HEK293 (cell line): ENCODE data around the gene SKAP1.

Experiments used
- CTCF ChIA-PET: fragments of 350-600 bp; formaldehyde crosslinking; extraction: SDS; loops from one replicate; lab custom pipeline; 2021; ENCODE audit warnings: antibody characterized with exemption; lab: Yijun Ruan, JAX
- POLR2A ChIA-PET: fragments of 300-600 bp; formaldehyde crosslinking; extraction: SDS; loops from one replicate; lab custom pipeline; 2020; ENCODE audit warnings: antibody characterized with exemption, inconsistent platforms; lab: Yijun Ruan, JAX
- H3K27ac ChIP-seq: fragments of 200-500 bp; sonication (Bioruptor generic); 2 replicates; pipeline ENCODE4 v1.5.1; 2014; ENCODE audit warnings: low read depth, low read length, control low read depth, inconsistent platforms; ENCODE audit errors: extremely low read depth
- H3K36me3 ChIP-seq, 2 experiments: fragments of 200-500 bp in 1 of 2; sonication (Bioruptor generic) in 1 of 2; 1 replicate in 1 of 2; 2 replicates in 1 of 2; pipeline ENCODE4 v1.5.1; 2014 to 2017; ENCODE audit warnings: inconsistent platforms in 2 of 2, low read length in 2 of 2; ENCODE audit not compliant: control insufficient read depth in 2 of 2, insufficient read depth in 1 of 2
- H3K4me1 ChIP-seq: fragments of 200-500 bp; sonication (Bioruptor generic); 2 replicates; pipeline ENCODE4 v1.5.1; 2014; ENCODE audit warnings: mild to moderate bottlenecking, low read length, inconsistent platforms; ENCODE audit not compliant: control insufficient read depth, insufficient read depth
- H3K4me3 ChIP-seq: 2 replicates; pipeline ENCODE4 v1.5.1; 2011; ENCODE audit warnings: low read depth, mild to moderate bottlenecking, control low read depth, low read length, moderate library complexity
- H3K9me3 ChIP-seq: fragments of 200-500 bp; sonication (Bioruptor generic); 2 replicates; pipeline ENCODE4 v1.5.1; 2014; ENCODE audit warnings: low read depth, low read length, inconsistent platforms; ENCODE audit not compliant: control insufficient read depth, insufficient read depth
- AEBP2 ChIP-seq: fragments of 450-650 bp; formaldehyde crosslinking; IDR thresholded peaks from 2 replicates; pipeline ENCODE4 v1.5.1; 2016; ENCODE audit warnings: missing biosample characterization, missing genetic modification characterization, borderline replicate concordance
- FEZF1 ChIP-seq: fragments of 450-650 bp; formaldehyde crosslinking; IDR thresholded peaks from 2 replicates; pipeline ENCODE4 v1.5.1; 2016; ENCODE audit warnings: missing biosample characterization, missing genetic modification characterization
- KLF9 ChIP-seq: fragments of 450-650 bp; formaldehyde crosslinking; IDR thresholded peaks from 2 replicates; pipeline ENCODE4 v1.5.1; 2016; ENCODE audit warnings: missing biosample characterization, missing genetic modification characterization, low read depth
- PRDM4 ChIP-seq: fragments of 450-650 bp; formaldehyde crosslinking; IDR thresholded peaks from 2 replicates; pipeline ENCODE4 v1.5.1; 2017; ENCODE audit warnings: missing biosample characterization, missing genetic modification characterization
- PRDM6 ChIP-seq: fragments of 450-650 bp; formaldehyde crosslinking; IDR thresholded peaks from 2 replicates; pipeline ENCODE4 v1.5.1; 2017; ENCODE audit warnings: missing biosample characterization, missing genetic modification characterization
- RBAK ChIP-seq: fragments of 450-650 bp; formaldehyde crosslinking; IDR thresholded peaks from 2 replicates; pipeline ENCODE4 v1.5.1; 2016; ENCODE audit warnings: missing biosample characterization, missing genetic modification characterization
- REST ChIP-seq: fragments of 450-650 bp; formaldehyde crosslinking; IDR thresholded peaks from 2 replicates; pipeline ENCODE4 v1.5.1; 2016; ENCODE audit warnings: missing biosample characterization, missing genetic modification characterization
- ZBTB8A ChIP-seq: fragments of 450-650 bp; formaldehyde crosslinking; IDR thresholded peaks from 2 replicates; pipeline ENCODE4 v1.5.1; 2016; ENCODE audit warnings: missing biosample characterization, missing genetic modification characterization
- ZEB2 ChIP-seq: fragments of 450-650 bp; formaldehyde crosslinking; IDR thresholded peaks from 2 replicates; pipeline ENCODE4 v1.5.1; 2016; ENCODE audit warnings: missing biosample characterization, missing genetic modification characterization
- ZFP3 ChIP-seq: fragments of 450-650 bp; formaldehyde crosslinking; IDR thresholded peaks from 2 replicates; pipeline ENCODE4 v1.5.1; 2016; ENCODE audit warnings: low read depth, missing biosample characterization, missing genetic modification characterization
- ZNF16 ChIP-seq: fragments of 450-650 bp; formaldehyde crosslinking; IDR thresholded peaks from 2 replicates; pipeline ENCODE4 v1.5.1; 2016; ENCODE audit warnings: low read depth, missing biosample characterization, missing genetic modification characterization
- ZNF174 ChIP-seq: fragments of 450-650 bp; formaldehyde crosslinking; IDR thresholded peaks from 2 replicates; pipeline ENCODE4 v1.5.0; 2017; ENCODE audit warnings: missing biosample characterization, mild to moderate bottlenecking, missing genetic modification characterization
- ZNF23 ChIP-seq: fragments of 450-650 bp; formaldehyde crosslinking; IDR thresholded peaks from 2 replicates; pipeline ENCODE4 v1.5.1; 2016; ENCODE audit warnings: missing biosample characterization, missing genetic modification characterization, borderline replicate concordance
- ZNF239 ChIP-seq: fragments of 450-650 bp; formaldehyde crosslinking; IDR thresholded peaks from 2 replicates; pipeline ENCODE4 v1.5.1; 2016; ENCODE audit warnings: missing biosample characterization, missing genetic modification characterization
- ZNF280C ChIP-seq: fragments of 450-650 bp; formaldehyde crosslinking; IDR thresholded peaks from 2 replicates; pipeline ENCODE4 v1.5.1; 2016; ENCODE audit warnings: missing biosample characterization, missing genetic modification characterization
- ZNF416 ChIP-seq: fragments of 450-650 bp; formaldehyde crosslinking; IDR thresholded peaks from 2 replicates; pipeline ENCODE4 v1.5.1; 2016; ENCODE audit warnings: missing biosample characterization, missing genetic modification characterization
- ZNF558 ChIP-seq: fragments of 450-650 bp; formaldehyde crosslinking; IDR thresholded peaks from 2 replicates; pipeline ENCODE4 v1.5.1; 2016; ENCODE audit warnings: missing biosample characterization, missing genetic modification characterization
- ZNF658 ChIP-seq: fragments of 450-650 bp; formaldehyde crosslinking; IDR thresholded peaks from 2 replicates; pipeline ENCODE4; 2016; ENCODE audit warnings: missing biosample characterization, missing genetic modification characterization
- ZNF660 ChIP-seq: fragments of 450-650 bp; IDR thresholded peaks from 2 replicates; pipeline ENCODE4 v1.5.1; 2018; ENCODE audit warnings: missing biosample characterization, mild to moderate bottlenecking, missing genetic modification characterization
- ZNF670 ChIP-seq: fragments of 450-650 bp; formaldehyde crosslinking; IDR thresholded peaks from 2 replicates; pipeline ENCODE4 v1.5.1; 2016; ENCODE audit warnings: missing biosample characterization, missing genetic modification characterization, low read depth
- ZNF76 ChIP-seq: fragments of 450-650 bp; formaldehyde crosslinking; IDR thresholded peaks from 2 replicates; pipeline ENCODE4; 2016; ENCODE audit warnings: low read depth, missing biosample characterization, missing genetic modification characterization, borderline replicate concordance
- ZNF792 ChIP-seq: fragments of 450-650 bp; formaldehyde crosslinking; IDR thresholded peaks from 2 replicates; pipeline ENCODE4 v1.5.1; 2016; ENCODE audit warnings: missing biosample characterization, missing genetic modification characterization
- ZSCAN4 ChIP-seq: fragments of 450-650 bp; formaldehyde crosslinking; IDR thresholded peaks from 2 replicates; pipeline ENCODE4 v1.5.1; 2017; ENCODE audit warnings: missing biosample characterization, missing genetic modification characterization
- ZSCAN5A ChIP-seq: fragments of 450-650 bp; formaldehyde crosslinking; IDR thresholded peaks from 2 replicates; pipeline ENCODE4 v1.5.1; 2016; ENCODE audit warnings: missing biosample characterization, missing genetic modification characterization

Gene SKAP1

GRCh38 chr17:48194097-48194550, 235.9 kb downstream of the SKAP1 start:
- Histone ChIP-seq H3K36me3 (no peaks in the 10 kb centered on the region), H3K4me1 (peaks cover 17% of the 10 kb centered on the region), H3K9me3 (no peaks in the 10 kb centered on the region), H3K4me3 (no peak overlapping the region), H3K27ac (no peak overlapping the region)
- ChIA-PET POLR2A (interaction anchor here (0.7 to 1.4 kb wide), 2 partner anchors 94 to 436 kb away, joined by 3 to 5 read pairs; no protein-coding TSS in a partner anchor), CTCF (interaction anchor here (0.6 to 4.5 kb wide), 9 partner anchors 8 to 182 kb away, joined by 3 to 22 read pairs (median 5); no protein-coding TSS in a partner anchor)
- TF ChIP-seq KLF9 (tag by site-specific recombination), result no peak
- no peak for TF ChIP-seq REST
- no peak for TF ChIP-seq ZNF658
- TF ChIP-seq ZNF76, result no peak
- TF ChIP-seq ZNF23 (tag by site-specific recombination), result no peak
- TF ChIP-seq ZNF660 (tag by site-specific recombination), result no peak
- TF ChIP-seq ZNF280C, result no peak
- no peak for TF ChIP-seq AEBP2 (tag by site-specific recombination)
- no peak for TF ChIP-seq ZNF416 (tag by site-specific recombination)
- TF ChIP-seq ZSCAN4 (tag by site-specific recombination), result no peak
- TF ChIP-seq ZNF16 (tag by site-specific recombination), result no peak
- no peak for TF ChIP-seq ZNF174 (tag by site-specific recombination)
- peak; percentile 87; the same call in 1 of the 2 replicates for TF ChIP-seq ZEB2
- no peak for TF ChIP-seq ZFP3 (tag by site-specific recombination)
- TF ChIP-seq ZNF792 (tag by site-specific recombination), result no peak
- peak; percentile 35; the same call in 1 of the 2 replicates for TF ChIP-seq ZNF558 (tag by site-specific recombination)
- no peak for TF ChIP-seq FEZF1 (tag by site-specific recombination)
- no peak for TF ChIP-seq ZNF670 (tag by site-specific recombination)
- TF ChIP-seq RBAK (tag by site-specific recombination), result no peak
- TF ChIP-seq ZBTB8A (tag by site-specific recombination), result no peak
- no peak for TF ChIP-seq ZSCAN5A (tag by site-specific recombination)
- TF ChIP-seq PRDM4 (tag by site-specific recombination), result 0 out of 2 replicates have a peak, but pooled peaks have one; percentile 28
- TF ChIP-seq ZNF239 (tag by site-specific recombination), result no peak
- 0 out of 2 replicates have a peak, but pooled peaks have one; percentile 16 for TF ChIP-seq PRDM6
